Stimulated activated CD8-positive, alpha-beta memory T cell treated with anti-CD3 and anti-CD28 coated beads, Interleukin-12 subunit alpha, Interleukin-12 subunit beta, amount 100 ng/mL, for 1 hour (primary cell): ENCODE results near the gene HS3ST3B1.
A peak's percentile ranks its signal among the peaks of the same experiment; 100 is the strongest.

Source experiments
- DNase-seq: peaks from one replicate; pipeline ENCODE4 v3.0.0-alpha.2; 2020; ENCODE audit warnings: low read depth

HS3ST3B1 gene

DNA sequence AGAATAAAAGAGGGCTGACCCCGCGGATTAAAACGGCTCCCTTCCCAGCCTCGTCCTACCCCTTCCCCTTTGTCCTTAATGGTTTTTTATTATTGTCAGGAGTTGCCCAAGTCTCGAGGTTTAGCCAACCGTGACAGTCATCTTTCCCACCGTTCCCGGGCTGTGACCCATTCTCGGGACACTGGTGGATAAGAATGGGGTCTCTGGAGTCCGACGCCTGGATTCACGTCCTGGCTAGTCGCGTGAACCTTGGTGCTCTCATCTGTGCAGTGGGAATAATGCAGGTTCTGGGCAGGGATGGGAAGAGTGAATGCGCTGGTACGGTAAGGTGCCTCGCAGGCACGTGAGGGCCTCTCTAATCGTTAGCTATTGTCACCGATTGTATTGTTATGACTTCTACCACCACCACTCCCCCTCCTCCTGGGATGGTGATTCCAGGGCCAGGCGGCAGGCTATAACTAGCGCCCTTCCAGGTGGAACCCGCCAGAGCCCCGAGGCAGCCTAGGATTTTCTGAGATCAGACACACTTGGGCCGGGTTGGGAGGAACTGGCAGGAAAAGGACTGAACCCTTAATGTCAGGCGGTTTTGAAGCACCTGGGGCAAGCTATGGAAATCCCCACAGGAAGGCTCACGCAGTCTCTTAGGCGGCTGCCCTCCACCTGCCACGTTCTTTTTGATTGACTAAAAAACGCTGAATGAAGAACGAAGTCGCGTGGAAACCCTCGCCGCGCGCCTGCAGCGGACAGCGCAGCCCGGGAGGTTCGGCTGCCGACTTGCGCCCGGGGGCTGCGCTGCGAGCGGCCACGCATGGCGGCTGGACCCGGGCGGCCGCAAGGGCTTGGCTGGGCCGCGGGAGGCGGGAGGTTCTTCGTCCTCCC is 2.7 kb downstream of the HS3ST3B1 start:
- DNase-seq: peak; percentile 13

DNA sequence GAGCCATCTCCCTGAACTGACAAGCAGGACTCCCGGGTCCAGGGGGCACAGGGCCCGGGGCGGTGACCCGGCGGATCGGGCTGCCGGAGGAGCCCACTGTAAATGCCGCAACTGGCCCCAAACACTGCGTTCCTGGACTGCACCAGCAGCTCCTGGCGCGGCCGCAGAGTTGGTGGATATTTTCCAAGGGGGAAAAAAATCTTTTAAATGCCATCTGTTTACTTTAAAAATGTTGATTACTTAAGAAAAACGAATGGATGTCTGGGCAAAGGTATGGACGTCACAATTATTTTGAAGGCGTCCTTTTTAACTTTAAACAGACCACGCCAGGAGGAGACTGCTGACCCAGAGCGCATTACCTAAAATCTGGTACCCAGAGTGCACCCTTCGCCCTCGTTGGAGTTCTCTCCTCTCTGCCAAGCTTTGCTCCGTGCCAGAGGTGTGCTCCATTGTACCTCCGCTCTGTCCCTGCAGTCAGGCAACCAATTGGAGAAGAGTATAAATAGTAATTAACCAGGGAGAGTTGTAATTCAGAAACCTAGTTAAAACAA is 3.4 kb downstream of the HS3ST3B1 start:
- no peak for DNase-seq

- no peak for DNase-seq
Observed at GRCh38 chr17:14304773-14305517, 4.1 kb downstream of the HS3ST3B1 start.

DNA sequence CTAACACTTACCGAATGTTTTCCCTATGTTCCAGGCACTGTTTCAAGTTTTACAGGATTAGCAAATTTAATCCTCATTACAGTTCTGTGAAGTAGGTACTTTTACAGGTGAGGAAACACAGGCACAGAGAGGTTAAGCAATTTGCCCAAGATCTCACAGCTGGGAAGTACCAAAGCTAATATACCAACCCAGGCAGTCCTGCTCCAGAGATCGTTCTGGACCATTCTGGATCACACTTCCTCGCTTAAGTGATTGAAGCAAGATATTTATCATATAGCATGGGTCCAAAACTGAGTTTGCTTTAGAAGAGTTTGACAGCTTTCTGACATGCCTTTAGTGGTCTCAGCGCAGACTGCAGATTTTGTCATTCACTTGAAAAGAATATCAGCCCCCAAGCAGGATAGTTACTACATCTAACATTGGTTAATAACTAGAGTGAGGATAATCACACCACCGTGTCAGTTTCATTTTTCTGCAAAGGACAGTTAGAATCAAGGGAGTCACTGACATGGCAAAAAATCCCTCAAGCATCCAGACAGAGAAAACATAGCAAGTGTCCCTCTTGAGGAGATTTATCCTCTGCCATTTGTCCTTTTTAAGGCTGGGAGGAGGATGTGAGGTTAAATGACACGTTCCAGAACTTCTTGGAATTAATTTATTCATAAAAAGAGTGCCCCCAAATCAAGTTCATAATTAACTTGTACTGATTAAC is 5.1 kb downstream of the HS3ST3B1 start:
- DNase-seq: no peak

- no peak for DNase-seq
Observed at GRCh38 chr17:14306596-14306995, 5.7 kb downstream of the HS3ST3B1 start.

- no peak for DNase-seq
Observed at GRCh38 chr17:14307560-14308024, 6.7 kb downstream of the HS3ST3B1 start.

- DNase-seq: no peak
Observed at GRCh38 chr17:14308636-14308964, 7.7 kb downstream of the HS3ST3B1 start.

GRCh38 chr17:14308965-14309879 is 8.3 kb downstream of the HS3ST3B1 start:
- peak; percentile 80 for DNase-seq

GRCh38 chr17:14310101-14310500 is 9.2 kb downstream of the HS3ST3B1 start:
- no peak for DNase-seq

DNA sequence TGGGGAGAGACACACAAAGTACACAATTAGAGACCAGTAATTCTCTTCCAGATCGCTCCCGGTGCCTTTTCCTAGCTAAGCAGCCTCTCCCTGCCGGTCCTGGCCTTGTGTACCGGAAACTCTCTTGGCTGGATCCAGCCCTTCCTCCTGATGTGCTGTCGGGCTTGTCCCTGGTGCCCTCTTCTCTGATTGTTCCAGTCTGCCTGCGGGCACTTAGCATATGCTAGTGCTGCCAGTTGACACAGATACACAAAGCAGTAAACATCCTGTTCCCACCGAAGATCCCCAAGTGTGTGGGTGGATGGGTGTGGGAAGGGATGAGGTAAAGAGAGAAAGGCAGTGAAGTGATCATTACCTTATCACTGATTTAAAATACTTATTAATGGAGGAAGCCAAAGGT is 9.7 kb downstream of the HS3ST3B1 start:
- no peak for DNase-seq

DNA sequence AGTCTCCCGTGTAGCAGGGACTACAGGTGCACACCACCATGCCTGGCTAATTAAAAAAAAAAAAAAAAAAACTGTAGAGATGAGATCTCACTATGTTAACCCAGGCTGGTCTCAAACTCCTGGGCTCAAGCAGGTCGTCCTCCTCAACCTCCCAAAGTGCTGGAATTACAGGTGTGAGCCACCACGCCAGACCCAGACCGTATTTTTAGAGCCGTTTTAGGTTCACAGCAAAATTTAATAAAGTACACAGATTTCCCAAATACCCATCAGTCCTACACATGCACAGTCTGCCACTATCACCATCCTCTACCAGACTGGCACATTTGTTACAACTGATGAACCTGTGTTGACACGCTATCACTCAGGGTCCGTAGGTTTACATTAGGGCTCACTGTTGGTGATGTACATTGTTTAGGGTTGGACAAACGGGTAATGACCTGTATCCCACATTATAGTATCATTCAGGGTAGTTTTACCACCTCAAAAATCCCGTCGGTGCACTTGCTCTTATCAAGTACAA is 10.4 kb downstream of the HS3ST3B1 start:
- DNase-seq: no peak

DNA sequence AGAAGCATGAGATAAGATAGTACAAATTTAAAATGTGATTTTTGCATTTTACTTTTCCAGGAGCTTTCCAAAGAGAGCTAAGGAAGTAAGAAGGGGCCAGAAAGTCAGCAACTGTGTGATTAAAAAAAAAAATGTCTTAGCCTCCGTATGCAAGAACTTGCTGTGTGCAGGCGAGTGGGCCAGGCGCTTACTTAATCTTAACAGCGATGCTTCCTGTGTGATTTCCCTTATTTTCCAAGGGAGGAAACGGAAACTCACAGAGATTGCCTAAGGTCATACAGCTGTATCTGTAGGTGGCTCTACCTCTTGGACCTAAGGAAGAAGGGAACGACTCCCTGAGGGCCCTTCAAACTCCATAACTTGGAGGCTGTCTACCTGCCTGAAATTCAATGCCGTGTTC is 11.1 kb downstream of the HS3ST3B1 start:
- no peak for DNase-seq

DNA sequence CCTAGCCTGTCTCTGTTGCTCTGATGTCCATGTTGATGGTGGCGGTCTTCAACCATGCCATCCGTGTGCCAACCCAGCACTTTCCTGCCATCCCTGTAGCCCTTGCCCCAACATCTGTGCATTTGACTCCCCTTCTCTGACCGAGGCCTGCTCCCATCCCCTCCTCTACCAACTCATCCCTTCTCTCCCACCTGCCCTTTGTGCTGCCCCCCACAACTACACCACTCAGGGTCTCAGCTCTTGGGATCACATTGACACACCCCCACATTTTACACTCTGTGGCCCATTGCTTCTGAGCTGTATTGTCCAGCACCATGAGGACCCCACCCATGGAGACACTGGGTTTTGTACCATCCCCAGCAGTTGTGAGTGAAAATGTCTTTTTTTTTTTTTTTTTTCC is 11.6 kb downstream of the HS3ST3B1 start:
- DNase-seq: no peak

GRCh38 chr17:14316126-14316832 is 15.4 kb downstream of the HS3ST3B1 start:
- DNase-seq: no peak

DNA sequence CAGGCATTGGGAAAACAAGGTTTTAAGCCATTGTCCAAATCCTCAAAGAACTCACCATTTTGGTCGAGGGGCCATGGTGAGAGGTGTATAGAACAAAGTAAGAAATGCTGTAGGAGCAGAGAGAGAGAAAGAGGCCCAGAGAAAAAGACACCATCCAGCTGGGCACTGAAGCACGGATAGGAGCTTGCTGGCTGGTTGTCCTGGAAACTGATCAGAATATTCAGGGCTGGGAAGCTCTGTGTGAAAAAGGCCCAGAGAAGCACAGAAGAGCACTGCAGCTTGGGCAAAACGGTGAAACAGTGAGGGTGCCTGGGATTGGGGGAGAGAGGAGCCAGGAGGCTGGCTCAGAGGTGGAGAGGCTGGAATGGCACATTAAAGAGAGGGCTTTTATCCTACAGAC is 16.5 kb downstream of the HS3ST3B1 start:
- no peak for DNase-seq

- no peak for DNase-seq
Observed at GRCh38 chr17:14318109-14318917, 17.4 kb downstream of the HS3ST3B1 start.

- DNase-seq: no peak
Observed at GRCh38 chr17:14318918-14319205, 18.0 kb downstream of the HS3ST3B1 start.

GRCh38 chr17:14320098-14320497 is 19.2 kb downstream of the HS3ST3B1 start:
- no peak for DNase-seq

DNA sequence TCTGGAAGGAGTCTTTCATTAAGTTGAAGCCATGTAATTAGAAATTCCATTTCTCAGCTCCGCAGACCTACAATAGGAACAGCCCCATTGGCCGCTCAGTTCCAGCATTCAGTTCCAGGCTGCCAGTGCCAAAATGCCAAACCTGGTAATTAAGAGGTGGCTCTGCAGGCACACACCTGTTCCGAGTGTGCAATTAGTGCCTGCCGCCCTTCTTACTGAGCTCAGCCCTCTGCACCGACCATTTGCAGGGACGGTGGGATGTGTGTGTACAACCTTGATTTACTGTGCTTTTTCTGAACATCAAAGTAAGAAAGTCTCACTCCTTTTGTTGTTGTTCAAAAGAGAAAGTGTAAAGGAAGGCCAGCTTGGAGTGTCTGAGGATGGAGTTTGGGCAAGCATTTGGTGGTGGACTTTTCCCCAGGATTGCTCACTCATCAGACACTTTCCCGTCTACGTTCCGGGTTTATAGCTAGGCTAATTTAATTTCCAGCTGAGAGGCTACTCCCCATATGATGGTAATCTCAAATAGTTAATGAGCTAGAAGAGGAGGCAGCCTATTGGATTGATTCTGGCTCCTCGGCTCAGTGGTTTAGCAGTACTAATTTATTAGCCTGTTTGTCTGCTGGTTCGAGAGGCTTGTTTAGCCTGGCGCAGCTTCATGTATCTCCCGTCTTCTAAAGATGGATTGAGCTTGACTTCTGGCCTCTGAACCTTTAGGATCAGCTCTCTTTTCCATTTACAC is 20.0 kb downstream of the HS3ST3B1 start:
- no peak for DNase-seq
